Forelimb muscle (tissue), 1 donor: ENCODE measurements around the gene COA3. TPM values are rescaled to one million over a fixed set of nuclear protein-coding genes. Genes with fewer than 3 reads are reported as not detected.

Experiments
- DNase-seq: peaks from one replicate; pipeline ENCODE4 v3.0.0-alpha.2; 2013; ENCODE audit warnings: low read depth
- polyA plus RNA-seq: library from polyadenylated mRNA; unstranded; fragments of 120-200 nt; gene quantifications from one replicate; pipeline ENCODE4 v1.2.1, GENCODE V29; 2013; ENCODE audit not compliant: insufficient read length

The COA3 gene, protein sequence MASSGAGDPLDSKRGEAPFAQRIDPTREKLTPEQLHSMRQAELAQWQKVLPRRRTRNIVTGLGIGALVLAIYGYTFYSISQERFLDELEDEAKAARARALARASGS
- 50.6 TPM for polyA plus RNA-seq

DNA sequence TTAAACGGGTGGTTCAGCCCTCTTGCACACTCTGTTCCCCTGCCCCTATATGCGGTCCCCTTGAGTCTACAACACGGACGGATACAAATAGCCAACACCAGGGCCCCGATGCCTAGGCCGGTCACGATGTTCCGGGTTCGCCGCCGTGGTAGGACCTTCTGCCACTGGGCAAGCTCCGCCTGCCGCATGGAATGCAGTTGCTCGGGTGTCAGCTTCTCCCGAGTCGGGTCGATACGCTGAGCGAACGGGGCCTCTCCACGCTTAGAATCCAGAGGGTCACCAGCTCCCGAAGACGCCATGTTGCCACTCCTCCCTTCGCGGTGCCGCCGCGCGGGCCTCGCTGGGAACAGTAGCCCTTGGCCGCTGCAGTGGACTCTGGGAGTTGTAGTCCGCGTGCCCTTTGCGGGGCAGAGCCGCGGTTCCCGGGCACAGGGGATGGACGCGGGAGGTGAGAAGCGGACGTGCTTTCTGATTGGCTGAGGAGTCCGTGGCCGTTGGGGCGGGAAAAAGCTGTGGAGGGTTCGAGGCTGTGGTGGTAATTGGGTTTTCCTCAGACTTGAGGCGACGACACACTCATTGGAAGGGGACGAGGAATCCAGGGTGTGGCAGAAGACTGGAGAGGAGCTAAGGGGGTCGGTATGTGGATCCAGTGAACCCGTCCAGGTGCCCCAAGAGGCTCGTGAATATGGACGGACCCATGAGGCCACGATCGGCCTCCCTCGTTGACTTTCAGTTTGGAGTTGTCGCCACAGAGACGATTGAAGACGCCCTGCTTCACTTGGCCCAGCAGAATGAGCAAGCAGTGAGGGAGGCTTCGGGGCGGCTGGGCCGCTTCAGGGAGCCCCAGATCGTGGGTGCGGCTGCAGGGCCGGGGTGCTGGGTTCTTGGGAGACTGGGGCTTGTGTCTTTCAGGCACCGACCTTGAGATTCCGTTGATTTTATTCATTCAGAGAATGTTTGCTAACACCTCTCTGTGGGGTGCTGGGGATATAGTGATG is at the start of gene COA3, which contains the start of gene CNTD1:
Gene COA3 (minus strand): TSS at position 322 of the 998 bp plus-strand sequence. CDS start 23 bp downstream, at position 299.
Gene CNTD1 (plus strand): TSS at position 479 of the 998 bp plus-strand sequence. CDS start 207 bp downstream, at position 686.
- DNase-seq, result peak; percentile 49

DNA sequence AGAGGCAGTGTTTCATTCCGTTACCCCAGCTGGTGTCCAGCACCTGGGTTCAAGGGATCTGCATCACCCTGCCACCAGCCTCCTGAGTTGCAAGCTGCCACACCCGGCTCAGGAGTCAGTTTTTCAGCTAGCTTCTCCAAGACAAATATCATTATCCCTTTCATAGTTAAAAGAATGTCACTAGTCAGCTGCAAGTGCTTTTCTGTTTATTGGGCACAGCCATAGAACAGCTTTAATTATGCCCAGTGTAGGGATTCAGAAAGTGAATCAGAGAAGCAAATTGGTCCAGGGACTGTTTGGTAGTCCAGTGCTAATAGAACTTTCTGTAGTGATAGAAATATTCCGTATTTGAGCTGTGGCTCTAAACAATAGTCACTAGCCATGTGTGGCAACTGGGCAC is 49.6 kb upstream of the COA3 start:
- DNase-seq, result no peak

DNA sequence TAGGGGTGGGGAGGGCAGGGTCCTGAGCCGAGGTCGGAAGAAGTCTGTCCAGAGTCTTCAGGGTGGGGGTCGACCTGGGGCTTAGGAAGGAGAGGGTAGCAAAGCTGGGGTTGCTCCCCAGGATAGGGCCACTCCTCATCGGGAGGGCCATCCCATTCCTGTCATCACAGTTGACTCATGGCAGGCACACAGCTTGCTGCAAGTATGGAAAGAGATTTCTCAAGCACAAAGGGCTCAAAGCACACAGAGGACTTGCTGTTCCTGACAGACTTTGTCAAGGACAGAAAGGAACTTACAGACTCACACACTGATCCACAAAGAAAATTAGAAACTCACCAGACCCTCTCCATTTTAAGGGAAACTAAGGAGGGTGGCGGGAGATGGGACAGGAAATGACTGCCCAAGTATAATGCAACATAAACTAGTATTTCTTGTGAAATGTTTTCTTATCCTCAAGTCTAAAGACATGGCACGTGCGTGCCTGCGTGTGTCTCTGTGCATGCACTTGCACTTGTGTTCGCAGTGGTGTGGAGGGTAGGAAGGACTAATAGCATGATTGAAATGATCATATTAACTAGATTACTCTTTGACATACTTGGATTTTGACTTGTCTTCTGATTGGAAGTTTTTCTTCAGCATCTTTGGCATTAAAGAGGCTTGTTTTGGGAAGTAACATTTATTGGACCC is 48.2 kb upstream of the COA3 start:
- DNase-seq, result no peak

DNA sequence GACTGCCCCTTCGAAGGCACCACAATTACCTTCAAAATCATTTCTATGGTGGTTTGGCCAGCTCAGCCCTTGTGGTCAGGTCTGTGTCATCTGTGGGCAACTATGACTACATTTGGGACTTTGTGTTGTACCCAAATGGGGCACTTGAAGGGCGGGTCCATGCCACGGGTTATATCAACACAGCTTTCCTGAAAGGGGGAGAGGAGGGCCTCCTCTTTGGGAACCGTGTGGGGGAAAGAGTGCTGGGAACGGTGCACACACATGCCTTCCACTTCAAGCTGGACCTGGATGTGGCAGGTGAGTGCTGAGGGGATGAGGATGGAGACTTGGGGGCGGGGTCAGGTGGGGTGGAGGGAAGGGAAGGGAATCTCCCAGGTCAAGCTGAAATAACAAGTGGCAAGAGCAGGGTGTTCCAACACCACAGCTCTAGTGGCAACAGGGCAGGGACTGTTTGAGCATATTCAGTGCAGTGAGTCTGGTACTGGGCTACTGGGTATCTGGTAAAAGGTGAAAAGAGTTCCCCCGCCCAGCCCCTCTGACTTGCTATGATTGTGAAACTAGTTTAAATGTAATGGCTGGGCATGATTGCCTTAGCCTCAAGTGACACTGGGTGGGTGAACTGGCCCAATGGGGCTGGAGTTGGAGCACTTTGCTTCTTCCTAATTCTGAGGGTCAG is 47.6 kb upstream of the COA3 start:
- no peak for DNase-seq

DNA sequence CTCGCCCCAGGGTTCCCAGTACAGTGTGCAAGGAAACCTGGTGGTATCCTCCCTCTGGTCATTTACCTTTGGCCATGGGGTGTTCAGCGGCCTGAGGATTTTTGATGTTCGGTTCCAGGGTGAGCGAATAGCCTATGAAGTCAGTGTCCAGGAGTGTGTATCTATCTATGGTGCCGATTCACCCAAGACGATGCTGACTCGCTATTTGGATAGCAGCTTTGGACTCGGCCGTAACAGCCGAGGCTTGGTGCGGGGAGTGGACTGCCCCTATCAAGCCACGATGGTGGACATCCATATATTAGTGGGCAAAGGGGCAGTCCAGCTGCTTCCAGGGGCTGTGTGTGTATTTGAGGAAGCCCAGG is 47.0 kb upstream of the COA3 start:
- no peak for DNase-seq

DNA sequence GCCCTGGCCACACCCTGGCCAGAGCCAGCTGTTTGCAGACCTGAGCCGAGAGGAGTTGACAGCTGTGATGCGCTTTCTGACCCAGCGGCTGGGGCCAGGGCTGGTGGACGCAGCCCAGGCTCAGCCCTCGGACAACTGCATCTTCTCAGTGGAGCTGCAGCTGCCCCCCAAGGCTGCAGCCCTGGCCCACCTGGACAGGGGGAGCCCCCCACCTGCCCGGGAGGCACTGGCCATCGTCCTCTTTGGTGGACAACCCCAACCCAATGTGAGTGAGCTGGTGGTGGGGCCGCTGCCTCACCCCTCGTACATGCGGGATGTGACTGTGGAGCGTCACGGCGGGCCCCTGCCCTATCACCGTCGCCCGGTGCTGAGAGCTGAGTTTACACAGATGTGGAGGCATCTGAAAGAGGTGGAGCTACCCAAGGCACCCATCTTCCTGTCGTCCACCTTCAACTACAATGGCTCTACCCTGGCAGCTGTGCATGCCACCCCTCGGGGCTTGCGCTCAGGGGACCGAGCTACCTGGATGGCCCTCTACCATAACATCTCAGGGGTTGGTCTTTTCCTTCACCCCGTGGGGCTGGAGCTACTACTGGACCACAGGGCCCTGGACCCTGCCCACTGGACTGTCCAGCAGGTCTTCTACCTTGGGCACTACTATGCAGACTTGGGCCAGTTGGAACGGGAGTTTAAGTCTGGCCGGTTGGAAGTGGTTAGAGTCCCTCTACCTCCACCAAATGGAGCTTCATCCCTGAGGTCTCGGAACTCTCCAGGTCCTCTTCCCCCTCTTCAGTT is 46.5 kb upstream of the COA3 start:
- DNase-seq, result no peak

DNA sequence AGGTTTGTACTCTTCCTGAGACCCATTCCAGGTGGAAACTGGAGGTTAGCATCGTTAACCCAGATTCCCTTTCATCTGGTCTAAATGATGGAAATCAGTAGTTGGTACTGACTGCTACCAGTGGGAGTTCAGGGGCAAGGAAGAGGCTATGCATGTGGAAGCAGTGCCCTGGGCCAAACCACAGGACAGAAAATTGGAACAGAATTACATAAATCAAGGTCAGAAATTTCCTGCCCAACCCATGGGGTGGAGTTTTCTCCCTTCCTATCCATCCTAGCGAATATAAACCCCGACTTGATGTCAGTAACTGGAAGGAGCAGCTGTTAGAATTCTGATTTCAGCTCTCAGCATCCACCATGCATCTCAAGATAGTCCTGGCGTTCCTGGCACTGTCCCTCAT is 45.8 kb upstream of the COA3 start, which contains the start of gene AOC2:
Gene AOC2 (plus strand): TSS at position 310 of the 400 bp plus-strand sequence. CDS start 47 bp downstream, at position 357.
- DNase-seq, result no peak

DNA sequence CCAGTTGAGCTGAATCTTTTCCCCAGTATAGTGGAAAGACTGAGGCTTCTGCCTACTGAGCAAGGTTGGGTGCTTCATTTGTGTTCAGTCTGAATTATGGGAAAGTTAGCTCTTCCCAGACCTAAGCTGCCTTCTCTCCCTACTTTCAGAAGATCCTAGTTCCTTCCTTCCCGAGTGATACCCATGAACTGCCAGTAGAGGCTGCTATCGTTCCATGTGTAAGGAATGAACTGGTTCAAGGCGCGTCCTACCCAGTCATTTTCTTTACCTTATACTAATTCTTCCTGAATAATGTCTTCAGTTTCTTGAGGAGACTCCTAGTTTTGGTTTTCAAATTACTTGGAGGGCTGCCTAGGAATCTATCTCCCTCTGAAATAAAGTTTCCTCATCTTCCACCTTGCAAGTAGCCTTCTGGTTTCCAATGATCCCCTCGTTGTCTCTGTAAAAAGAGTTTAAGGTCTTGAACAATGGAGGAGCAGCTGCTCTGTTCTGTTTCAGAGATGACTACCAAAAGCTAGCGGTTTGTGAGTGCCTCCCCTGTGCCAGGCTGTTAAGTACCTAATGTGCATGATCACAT is 44.9 kb upstream of the COA3 start:
- DNase-seq, result no peak

DNA sequence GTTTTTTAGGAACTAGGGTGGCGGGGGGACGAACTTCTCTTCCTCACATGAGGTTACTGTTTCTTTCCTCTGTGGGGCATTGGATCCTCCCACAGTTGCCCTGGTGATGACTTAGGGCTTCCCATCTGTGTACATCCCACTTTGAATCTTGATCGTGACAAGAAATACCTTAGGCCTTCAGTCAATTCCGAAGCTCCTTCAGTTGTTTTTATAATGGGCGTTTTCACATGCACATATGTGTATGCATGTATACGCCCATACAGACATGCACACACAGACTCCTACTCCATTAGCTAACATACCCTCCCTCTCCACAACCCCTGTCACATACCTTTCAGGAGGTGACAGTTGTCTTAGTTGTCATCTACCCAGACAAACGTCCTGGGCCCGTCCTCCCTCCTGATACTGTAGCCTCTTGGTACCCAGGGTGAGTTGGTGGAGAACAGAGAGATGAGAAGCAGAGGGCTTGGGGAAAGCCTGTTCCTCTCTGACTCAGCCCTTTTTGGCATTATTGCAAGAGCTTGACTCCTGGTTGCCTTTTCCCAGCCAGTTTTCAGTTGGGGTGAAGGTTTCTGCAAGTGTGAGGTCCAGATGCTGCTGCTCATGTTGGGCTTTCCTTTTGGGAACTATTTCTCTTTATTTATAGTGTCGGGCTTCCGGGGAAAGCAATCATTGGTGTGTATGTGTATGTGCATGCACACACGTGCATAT is 43.6 kb upstream of the COA3 start:
- no peak for DNase-seq

DNA sequence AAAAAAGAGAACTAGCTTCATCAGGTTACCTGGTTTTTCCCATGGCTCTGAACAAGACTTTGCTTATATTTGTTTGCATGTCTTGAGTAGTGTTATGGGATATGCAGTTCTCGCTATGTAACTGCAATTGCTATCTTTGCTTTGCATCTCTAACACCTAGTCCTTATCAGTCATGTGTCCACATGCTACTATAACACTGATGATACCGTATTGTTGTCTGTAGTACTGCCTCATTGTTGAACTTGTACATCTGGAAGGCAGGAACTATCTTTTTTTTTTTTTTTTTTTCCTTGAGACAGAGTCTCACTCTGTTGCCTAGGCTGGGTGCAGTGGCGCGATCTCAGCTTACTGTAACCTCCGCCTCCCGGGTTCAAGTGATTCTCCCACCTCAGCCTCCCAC is 37.2 kb upstream of the COA3 start:
- DNase-seq, result no peak

DNA sequence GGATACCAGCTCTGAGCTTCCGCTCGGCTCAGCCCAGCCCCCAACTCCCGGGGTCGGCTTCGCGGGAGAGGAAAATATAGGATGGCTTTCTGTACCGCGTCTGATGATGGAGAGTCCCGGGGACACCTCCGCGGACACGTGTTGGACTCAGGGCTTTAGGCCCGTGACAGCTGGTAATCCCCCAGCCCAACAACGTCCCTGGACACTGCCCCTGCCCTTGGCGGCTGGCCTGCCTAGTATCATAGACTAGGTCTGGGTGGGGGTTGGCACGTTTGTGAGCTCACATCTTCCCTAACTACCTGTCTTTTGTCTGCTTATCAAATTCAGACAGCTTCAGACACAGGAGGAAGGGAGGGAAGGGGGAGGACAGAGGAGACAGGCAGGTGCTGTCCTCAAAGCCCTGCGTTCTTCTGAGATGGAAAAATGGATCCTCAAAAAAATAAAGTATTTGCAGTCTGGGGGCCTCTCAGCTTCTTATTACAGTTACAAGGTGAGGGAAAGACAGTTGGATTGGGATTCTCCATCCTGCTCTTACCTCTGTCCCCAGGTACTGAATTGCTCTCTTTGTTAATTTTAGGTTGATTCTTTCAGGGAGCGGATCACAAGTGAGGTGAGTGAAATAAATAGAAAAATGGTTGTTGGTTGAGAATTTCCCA is 35.4 kb upstream of the COA3 start:
- DNase-seq, result no peak

DNA sequence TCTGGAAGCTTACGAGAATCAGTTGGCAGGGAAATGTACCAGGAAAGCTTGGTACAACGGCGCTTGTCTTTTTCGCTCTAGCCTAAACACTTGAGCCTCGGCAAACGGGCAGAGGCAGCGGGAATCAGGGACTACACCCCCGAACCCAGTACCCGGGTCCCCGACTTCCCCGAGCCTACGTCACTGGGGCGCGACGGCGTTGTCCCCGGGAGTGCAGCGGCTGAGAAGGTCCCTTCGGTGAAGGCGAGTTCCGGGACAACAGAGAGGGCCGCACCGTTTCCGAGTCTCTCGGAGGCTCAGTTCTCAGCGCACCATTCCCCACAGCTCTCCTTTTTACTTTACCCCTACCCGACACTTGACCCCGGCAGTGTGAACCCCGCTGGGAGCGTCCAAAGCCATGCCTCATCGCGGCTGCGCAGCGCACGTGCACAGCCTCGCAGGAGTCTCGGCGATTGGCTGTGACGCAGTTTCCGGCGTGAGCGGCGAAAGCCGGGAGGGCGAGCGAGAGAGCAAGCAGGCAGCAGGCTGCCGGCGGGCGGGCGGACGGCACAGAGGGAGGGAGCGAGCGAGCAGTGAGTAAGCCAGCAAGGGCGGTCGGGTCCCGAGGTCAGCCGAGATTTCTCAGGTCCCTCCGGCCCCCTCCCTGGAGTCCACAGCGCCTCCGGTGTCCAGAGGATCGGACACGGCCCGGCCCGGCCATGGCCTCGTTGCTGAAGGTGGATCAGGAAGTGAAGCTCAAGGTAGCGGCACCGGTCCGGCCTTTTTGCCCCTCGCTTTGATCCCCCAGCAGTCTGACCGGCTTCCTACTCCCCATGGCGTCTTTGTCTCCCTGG is 34.6 kb upstream of the COA3 start, which contains the start of gene PSME3:
Gene PSME3 (plus strand): TSS at position 464 of the 833 bp plus-strand sequence. CDS start 235 bp downstream, at position 699.
- peak; percentile 74 for DNase-seq

DNA sequence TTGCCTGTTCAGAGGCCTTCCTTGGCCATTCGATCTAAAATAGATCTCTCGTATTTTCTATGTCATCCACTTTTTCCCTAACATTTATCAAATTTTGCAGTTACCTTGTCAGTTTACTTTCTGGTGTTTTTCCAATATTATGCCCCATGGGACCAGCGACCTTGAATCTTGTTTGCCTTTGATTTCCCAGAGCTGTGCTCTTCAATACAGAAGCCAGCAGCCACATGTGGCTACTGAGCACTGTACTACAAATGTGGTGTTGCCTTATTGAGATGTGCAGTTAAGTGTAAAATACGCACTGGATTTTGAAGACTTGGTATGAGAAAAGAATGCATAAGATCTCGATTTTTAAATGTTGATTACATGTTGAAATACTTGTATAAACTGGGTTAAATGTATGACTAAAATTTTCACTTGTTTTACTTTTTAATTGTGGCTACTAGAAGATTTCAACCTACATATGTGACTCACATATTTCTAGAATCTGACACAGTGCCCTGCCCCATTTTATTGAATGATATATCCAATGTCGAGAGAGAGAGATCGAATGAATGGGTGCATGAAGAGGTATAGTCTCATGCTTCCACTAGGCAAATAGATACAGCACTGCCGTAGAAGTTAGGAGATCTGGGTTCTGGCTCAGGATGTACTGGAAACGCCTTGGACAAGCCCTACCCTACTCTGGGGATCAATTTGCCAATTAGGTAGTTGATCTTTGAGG is 33.9 kb upstream of the COA3 start:
- DNase-seq, result no peak

DNA sequence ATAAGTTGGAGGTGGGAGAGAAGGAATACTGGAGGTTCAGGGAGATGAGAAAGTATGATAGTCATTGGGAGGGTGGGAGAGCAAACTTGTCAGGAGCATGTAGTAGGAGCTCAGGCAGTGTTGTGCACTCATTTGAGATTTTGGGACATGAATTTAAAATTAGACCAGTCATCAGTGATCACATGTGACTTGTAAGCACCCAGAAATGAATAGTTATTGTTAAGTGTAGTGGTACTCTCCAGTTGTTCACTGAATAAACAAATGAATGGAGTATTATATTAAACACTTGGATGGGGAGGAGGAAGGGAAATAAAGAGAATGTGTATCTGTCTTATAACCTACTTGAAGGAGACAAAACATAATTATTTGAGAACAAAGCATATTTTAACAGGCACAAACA is 32.5 kb upstream of the COA3 start:
- DNase-seq, result no peak

DNA sequence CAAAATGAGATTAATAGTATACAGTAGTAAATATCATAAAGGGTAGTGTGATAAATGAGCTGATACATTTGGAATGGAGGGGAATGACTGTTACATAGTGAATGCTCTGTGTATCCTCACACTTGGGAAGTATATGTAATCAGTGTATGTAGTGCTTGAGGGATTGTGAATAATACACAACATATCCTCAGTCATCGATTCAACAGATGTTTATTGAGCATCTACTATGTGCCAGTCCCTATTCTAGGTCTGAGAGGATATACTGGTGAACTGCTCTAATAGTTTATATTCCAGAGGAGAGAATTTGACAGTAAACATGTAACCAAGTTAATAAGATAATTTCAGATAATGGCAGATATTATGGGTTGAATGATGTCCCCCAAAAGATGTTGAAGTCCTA is 29.0 kb upstream of the COA3 start:
- no peak for DNase-seq

DNA sequence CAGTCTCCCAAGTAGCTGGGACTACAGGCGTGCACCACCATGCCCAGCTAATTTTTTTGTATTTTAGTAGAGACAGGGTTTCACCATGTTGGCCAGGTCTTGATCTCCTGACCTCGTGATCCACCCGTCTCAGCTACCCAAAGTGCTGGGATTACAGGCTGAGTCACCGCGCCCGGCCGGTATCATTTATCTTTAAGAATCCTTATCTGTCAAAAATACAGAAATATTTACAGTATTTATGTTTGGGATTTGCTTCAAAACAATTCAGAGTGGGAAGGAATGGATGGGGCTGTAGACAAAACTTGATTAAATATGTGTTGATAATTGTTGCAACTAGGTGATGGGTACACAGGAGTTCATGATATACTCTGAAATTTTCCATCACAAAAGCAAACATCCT is 22.7 kb upstream of the COA3 start:
- no peak for DNase-seq

DNA sequence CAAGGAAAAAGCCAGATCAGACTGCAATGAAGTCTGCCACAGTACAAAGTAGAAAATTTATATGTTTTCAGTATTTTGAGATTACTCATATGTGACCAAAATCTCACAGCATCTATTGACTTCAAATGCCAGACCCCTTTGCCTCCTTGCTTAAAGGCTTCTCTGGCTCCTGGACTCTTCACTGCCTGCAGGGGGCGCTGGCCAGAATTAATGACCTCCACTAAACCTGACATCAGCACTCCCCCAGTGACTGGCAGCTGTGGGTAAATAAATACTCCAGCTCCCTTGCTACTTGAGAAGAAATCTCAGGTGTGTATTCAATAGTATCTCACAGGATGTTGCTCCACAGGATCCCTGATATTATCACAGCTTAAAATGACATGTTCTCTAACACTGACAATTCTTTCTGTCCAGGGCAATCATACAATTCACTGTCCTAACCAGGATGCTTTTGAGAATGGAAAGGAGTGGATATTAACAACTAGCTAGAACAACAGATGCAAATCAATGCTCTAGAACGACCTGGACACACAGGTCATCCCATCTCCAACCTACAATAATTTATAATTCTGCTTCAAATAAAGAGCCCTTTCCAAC is 21.5 kb upstream of the COA3 start:
- DNase-seq, result no peak
